ENCODE results near the gene CAMK1D. TPM values are rescaled to one million over a fixed set of nuclear protein-coding genes. Genes with fewer than 3 reads are reported as not detected.

Gene CAMK1D
- total and polyA plus RNA-seq, 2 of the 8 experiments (the other 6 are each of a cell fraction or from before 2014, with no cell fraction given) = 3.5 to 10.6 TPM

GRCh38 chr10:12629767-12630165 is 280.4 kb downstream of the CAMK1D start:
- FAIRE-seq (no peak), DNase-seq (ENCODE audit: low read depth in 1 of 2, low spot score in 2 of 2) (no peak)
- CTCF ChIA-PET (ENCODE audit: partially characterized antibody) = interaction anchor here (1.4 to 3.2 kb wide), 3 partner anchors 14 to 367 kb away, joined by 4 to 8 read pairs (median 6); no protein-coding TSS in a partner anchor
- H3K9ac ChIP-seq (replicated peaks in 1 of 4; ENCODE audit: extremely low read depth in 1 of 4, low read depth in 3 of 4, low read length in 3 of 4) = no peak overlapping the region
- no peak overlapping the region for H3K14ac ChIP-seq (ENCODE audit: insufficient read length)
- no peak overlapping the region for H3K27ac ChIP-seq (ENCODE audit: low read depth, low read length)
- no peaks in the 10 kb centered on the region for H3K9me3 ChIP-seq (ENCODE audit: insufficient read depth in 2 of 2, low read depth in 1 of 2, low read length in 1 of 2)
- H2BK12ac ChIP-seq (ENCODE audit: low read depth, low read length) = 0 out of 2 replicates have a peak overlapping the region, but pooled peaks have one; percentile 45
- H3K4me1 ChIP-seq (replicated peaks in 1 of 4; ENCODE audit: control insufficient read depth in 3 of 4, insufficient read depth in 4 of 4, low read length in 3 of 4) = peaks cover 0 to 4% (median 1%) of the 10 kb centered on the region in 4 experiments; a peak in 2 of 7 replicates
- no peaks in the 10 kb centered on the region for H4K20me1 ChIP-seq (replicated peaks in 1 of 2; ENCODE audit: control insufficient read depth in 1 of 2, insufficient read depth in 2 of 2, low read length in 2 of 2)
- no peak overlapping the region for H3K4me3 ChIP-seq (ENCODE audit: extremely low read depth in 1 of 4, insufficient read depth in 2 of 4, low read depth in 3 of 4, low read length in 4 of 4)
- no peaks in the 10 kb centered on the region for H3K79me2 ChIP-seq (ENCODE audit: control insufficient read depth in 1 of 2, insufficient read depth in 2 of 2, low read length in 2 of 2)
- no peak overlapping the region for H4K91ac ChIP-seq (replicated peaks; ENCODE audit: insufficient read length, low read length)
- H3K79me1 ChIP-seq (ENCODE audit: low read depth, low read length) = no peaks in the 10 kb centered on the region
- no peak overlapping the region for H3K56ac ChIP-seq (replicated peaks; ENCODE audit: insufficient read length, low read depth, low read length)
- no peaks in the 10 kb centered on the region for H3K27me3 ChIP-seq (replicated peaks in 1 of 4; ENCODE audit: control insufficient read depth in 3 of 4, extremely low read depth in 1 of 4, insufficient read depth in 3 of 4, low read length in 3 of 4)
- no peak overlapping the region for H4K5ac ChIP-seq (ENCODE audit: insufficient read length, low read depth, low read length)
- 0 out of 2 replicates have a peak, but pooled peaks cover under 1% of the 10 kb centered on the region for H3K23me2 ChIP-seq (ENCODE audit: low read depth, low read length)
- H2BK120ac ChIP-seq (replicated peaks; ENCODE audit: low read depth, low read length) = no peak overlapping the region
- H3K36me3 ChIP-seq (ENCODE audit: control insufficient read depth in 2 of 4, insufficient read depth in 4 of 4, low read length in 3 of 4) = no peaks in the 10 kb centered on the region
- no peak overlapping the region for H2BK5ac ChIP-seq (ENCODE audit: low read depth, low read length)
- H3K18ac ChIP-seq (ENCODE audit: extremely low read depth, low read length) = no peak overlapping the region
- no peak overlapping the region for H4K8ac ChIP-seq (ENCODE audit: extremely low read depth, insufficient read depth, low read length)
- H2AK5ac ChIP-seq (ENCODE audit: low read depth, low read length) = no peak overlapping the region
- H2BK15ac ChIP-seq (ENCODE audit: low read length) = peak overlapping the region; percentile 93
- H2BK20ac ChIP-seq (ENCODE audit: low read length) = no peak overlapping the region
- POLR2A ChIA-PET (ENCODE audit: partially characterized antibody) = no interaction called here
- no peak for TF ChIP-seq NRF1 (IDR thresholded peaks at IDR 0.05; ENCODE audit: low read depth, low read length)
- TF ChIP-seq ATF3 (IDR thresholded peaks at IDR 0.05; ENCODE audit: insufficient read depth, low read depth, low read length) = no peak
- no peak for TF ChIP-seq CREB1 (IDR thresholded peaks at IDR 0.05)
- no peak for TF ChIP-seq KDM1A (IDR thresholded peaks at IDR 0.05; ENCODE audit: borderline replicate concordance, low read length)
- no peak for TF ChIP-seq CTBP2 (IDR thresholded peaks at IDR 0.05; ENCODE audit: borderline replicate concordance, insufficient read depth, insufficient read length, low read length)
- no peak for TF ChIP-seq SP1 (IDR thresholded peaks at IDR 0.05; ENCODE audit: low read depth, low read length)
- no peak for TF ChIP-seq JUN (IDR thresholded peaks at IDR 0.05; ENCODE audit: low read depth, low read length)
- TF ChIP-seq MAFK (IDR thresholded peaks at IDR 0.05; ENCODE audit: low read depth, low read length) = no peak
- TF ChIP-seq BCL11A (IDR thresholded peaks at IDR 0.05; ENCODE audit: low read depth in 2 of 2, low read length in 2 of 2) = no peak
- no peak for TF ChIP-seq ZNF274 (IDR thresholded peaks at IDR 0.05; ENCODE audit: borderline replicate concordance, extremely low read depth, low read length)
- no peak for TF ChIP-seq RAD21 (IDR thresholded peaks at IDR 0.05 in 1 of 2, conservative IDR thresholded peaks at IDR 0.05 in 1 of 2; ENCODE audit: low read depth in 2 of 2, low read length in 2 of 2)
- TF ChIP-seq PHF8 (conservative IDR thresholded peaks at IDR 0.05; ENCODE audit: low read depth, low read length) = no peak
- WGBS, 2 experiments (ENCODE audit: extremely low coverage in 1 of 2, insufficient coverage in 1 of 2, insufficient read length in 1 of 2, insufficient replicate concordance in 2 of 2, low coverage in 1 of 2, low lambda C conversion rate in 2 of 2, missing lambda C conversion rate in 1 of 2) = 70% methylated on average over 5 of the region's 5 CpGs; no CpG with 5 or more reads in 1 of the 2 experiments
- no peak overlapping the region for H3K4ac ChIP-seq (replicated peaks; ENCODE audit: insufficient read length, low read depth, low read length)
- H3K23ac ChIP-seq (ENCODE audit: insufficient read length) = no peak overlapping the region
- H2AFZ ChIP-seq (ENCODE audit: low read length) = no peak overlapping the region
- no peak overlapping the region for H3K4me2 ChIP-seq (ENCODE audit: insufficient read depth in 1 of 2, low read depth in 2 of 2, low read length in 2 of 2)

Measured in H1 (cell line).